Measurements from ENCODE around the gene NFAM1. TPM values are rescaled to one million over a fixed set of nuclear protein-coding genes. Genes with fewer than 3 reads are reported as not detected.

Gene NFAM1
- total and polyA plus RNA-seq, 10 donors: 2.0 to 56.6 (median 30.8) TPM

DNA sequence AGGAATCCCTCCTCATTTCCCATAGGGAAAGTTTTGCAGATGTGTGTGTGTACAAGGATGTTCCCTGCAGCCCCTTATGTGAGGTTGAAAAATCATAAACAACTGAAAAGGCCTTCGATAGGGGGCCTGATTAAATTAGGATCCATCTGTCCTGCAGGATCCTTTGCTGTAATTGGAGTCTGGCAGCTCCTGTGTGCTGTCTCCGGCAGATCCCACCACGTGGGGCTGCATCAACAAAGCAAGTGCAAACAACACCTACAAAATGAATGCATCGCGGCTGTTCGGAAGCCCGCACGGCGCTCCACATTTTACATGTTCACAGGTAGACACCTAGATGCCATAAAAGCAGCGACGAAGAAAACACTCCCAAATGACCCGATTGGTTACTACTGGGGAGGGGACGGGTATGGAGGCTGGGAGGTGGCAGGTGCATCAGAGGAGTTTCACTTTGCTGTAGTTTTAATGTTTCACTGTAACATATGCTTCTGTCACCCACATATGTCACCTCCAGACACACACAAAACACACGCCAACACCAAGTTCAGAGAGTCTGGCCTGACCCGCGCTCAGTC is 52.2 kb downstream of the NFAM1 start:
- Histone ChIP-seq H3K36me3 (peaks cover 0 to 48% (median 0%) of the 10 kb centered on the region in 6 donors), H3K9me3 (no peaks in the 10 kb centered on the region), H3K27ac (no peak overlapping the region), H3K4me3 (no peak overlapping the region), H3K4me1 (peaks cover 0 to 21% (median 8%) of the 10 kb centered on the region in 6 donors), H3K27me3 (replicated peaks in 1 of 7) (peaks cover 0 to 5% (median 0%) of the 10 kb centered on the region in 7 donors)
- WGBS, 5 donors: 88 to 92% (median 91%) methylated on average over 16 of the region's 16 CpGs
- intact Hi-C loops (cut with DNase I; ENCODE audit: low total_unique reads): no loop called here
- TF ChIP-seq POLR2A (IDR thresholded peaks at IDR 0.05) (no peak), POLR2AphosphoS5 (IDR thresholded peaks at IDR 0.05) (no peak), CTCF (IDR thresholded peaks at IDR 0.05 in 8 of 11, conservative IDR thresholded peaks at IDR 0.05 in 3 of 11) (no peak)
- no peak for DNase-seq

DNA sequence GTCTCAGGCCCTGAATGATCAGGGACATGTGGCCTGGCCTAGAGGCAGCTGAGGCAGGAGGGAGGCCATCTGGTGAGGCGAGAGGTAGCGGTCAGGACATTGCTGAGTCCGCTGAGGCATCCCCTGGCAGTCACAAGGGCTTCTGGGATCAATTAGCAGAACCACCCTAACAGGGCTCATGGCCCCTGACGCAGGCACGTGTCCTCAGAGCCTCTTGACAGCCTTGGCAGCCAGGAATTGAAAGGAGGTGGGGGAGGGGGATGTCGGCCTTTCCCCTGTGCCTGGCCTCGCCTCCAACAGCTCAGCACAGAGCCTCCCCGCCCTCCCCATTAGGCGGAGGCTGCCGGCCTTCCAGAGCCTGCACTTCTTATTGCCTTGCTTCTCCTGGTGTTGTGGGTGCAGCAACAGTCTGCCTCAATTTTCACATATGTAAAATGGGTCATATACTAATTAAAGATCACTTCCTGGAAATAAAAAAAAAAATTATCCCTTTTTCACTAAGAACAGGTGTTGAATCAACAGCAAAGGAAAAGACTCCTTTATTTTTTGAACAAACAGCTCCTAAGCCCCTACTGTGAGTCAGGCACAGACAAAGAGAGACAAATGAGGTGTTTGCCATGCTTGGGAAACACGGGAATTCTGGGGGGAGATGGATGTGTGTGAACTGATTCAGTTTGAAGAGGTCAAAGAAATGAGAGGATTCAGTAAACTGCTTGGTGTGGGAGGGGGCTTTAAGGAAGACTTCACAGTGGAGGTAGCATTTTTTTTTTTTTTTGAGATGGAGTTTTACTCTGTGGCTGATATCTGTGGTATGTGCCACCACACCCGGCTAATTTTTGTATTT is 55.3 kb downstream of the NFAM1 start:
- peak; percentile 83 for DNase-seq
- Histone ChIP-seq H3K9me3 (no peaks in the 10 kb centered on the region), H3K4me1 (peaks cover 0 to 28% (median 11%) of the 10 kb centered on the region in 6 donors), H3K36me3 (peaks cover 0 to 17% (median 0%) of the 10 kb centered on the region in 6 donors), H3K27ac (peak overlapping the region in 7 of 8 donors; percentile 35 to 69 (median 61)), H3K27me3 (replicated peaks in 1 of 7) (no peaks in the 10 kb centered on the region), H3K4me3 (no peak overlapping the region)
- WGBS, 5 donors: 47 to 66% (median 60%) methylated on average over 10 to 12 of the region's 12 CpGs
- TF ChIP-seq CTCF (IDR thresholded peaks at IDR 0.05 in 8 of 11, conservative IDR thresholded peaks at IDR 0.05 in 3 of 11): no peak
- TF ChIP-seq POLR2A (IDR thresholded peaks at IDR 0.05): no peak
- TF ChIP-seq POLR2AphosphoS5 (IDR thresholded peaks at IDR 0.05): peak; percentile 74 to 79 (median 77)
- intact Hi-C loops (cut with DNase I; ENCODE audit: low total_unique reads): no loop called here

- peak; percentile 77 for DNase-seq
- 55 to 71% (median 62%) methylated on average over 5 of the region's 5 CpGs for WGBS, 5 donors
- peaks cover 0 to 28% (median 11%) of the 10 kb centered on the region in 6 donors for H3K4me1 ChIP-seq
- TF ChIP-seq POLR2A (IDR thresholded peaks at IDR 0.05) (no peak), POLR2AphosphoS5 (IDR thresholded peaks at IDR 0.05) (peak in 2 of 3 donors; percentile 28 to 50), CTCF (IDR thresholded peaks at IDR 0.05 in 8 of 11, conservative IDR thresholded peaks at IDR 0.05 in 3 of 11) (no peak)
- H3K4me3 ChIP-seq: no peak overlapping the region
- H3K9me3 ChIP-seq: no peaks in the 10 kb centered on the region
- peak overlapping the region in 7 of 8 donors; percentile 35 to 69 (median 61) for H3K27ac ChIP-seq
- peaks cover 0 to 8% (median 0%) of the 10 kb centered on the region in 6 donors for H3K36me3 ChIP-seq
- intact Hi-C loops (cut with DNase I; ENCODE audit: low total_unique reads): no loop called here
- no peaks in the 10 kb centered on the region for H3K27me3 ChIP-seq (replicated peaks in 1 of 7)
Measured at GRCh38 chr22:42375982-42376381, 56.2 kb downstream of the NFAM1 start.

- Histone ChIP-seq H3K4me1 (peaks cover 9 to 49% (median 28%) of the 10 kb centered on the region in 6 donors), H3K36me3 (no peaks in the 10 kb centered on the region), H3K9me3 (no peaks in the 10 kb centered on the region), H3K27me3 (replicated peaks in 1 of 7) (peaks cover 0 to 11% (median 10%) of the 10 kb centered on the region in 7 donors), H3K27ac (peak overlapping the region in 1 of 8 donors; percentile 68), H3K4me3 (no peak overlapping the region)
- no peak for DNase-seq
- intact Hi-C loops (cut with DNase I; ENCODE audit: low total_unique reads): no loop called here
- TF ChIP-seq CTCF (IDR thresholded peaks at IDR 0.05 in 8 of 11, conservative IDR thresholded peaks at IDR 0.05 in 3 of 11) (no peak), POLR2AphosphoS5 (IDR thresholded peaks at IDR 0.05) (no peak), POLR2A (IDR thresholded peaks at IDR 0.05) (no peak)
- WGBS, 5 donors: 90 to 93% (median 91%) methylated on average over 7 of the region's 7 CpGs
Measured at GRCh38 chr22:42372976-42373375, 59.2 kb downstream of the NFAM1 start.
